ENCODE measurements around the gene SRC. TPM values are rescaled to one million over a fixed set of nuclear protein-coding genes. Genes with fewer than 3 reads are reported as not detected.

SRC gene
- total RNA-seq, 1 donor from 2014 or later, result 6.7 TPM

DNA sequence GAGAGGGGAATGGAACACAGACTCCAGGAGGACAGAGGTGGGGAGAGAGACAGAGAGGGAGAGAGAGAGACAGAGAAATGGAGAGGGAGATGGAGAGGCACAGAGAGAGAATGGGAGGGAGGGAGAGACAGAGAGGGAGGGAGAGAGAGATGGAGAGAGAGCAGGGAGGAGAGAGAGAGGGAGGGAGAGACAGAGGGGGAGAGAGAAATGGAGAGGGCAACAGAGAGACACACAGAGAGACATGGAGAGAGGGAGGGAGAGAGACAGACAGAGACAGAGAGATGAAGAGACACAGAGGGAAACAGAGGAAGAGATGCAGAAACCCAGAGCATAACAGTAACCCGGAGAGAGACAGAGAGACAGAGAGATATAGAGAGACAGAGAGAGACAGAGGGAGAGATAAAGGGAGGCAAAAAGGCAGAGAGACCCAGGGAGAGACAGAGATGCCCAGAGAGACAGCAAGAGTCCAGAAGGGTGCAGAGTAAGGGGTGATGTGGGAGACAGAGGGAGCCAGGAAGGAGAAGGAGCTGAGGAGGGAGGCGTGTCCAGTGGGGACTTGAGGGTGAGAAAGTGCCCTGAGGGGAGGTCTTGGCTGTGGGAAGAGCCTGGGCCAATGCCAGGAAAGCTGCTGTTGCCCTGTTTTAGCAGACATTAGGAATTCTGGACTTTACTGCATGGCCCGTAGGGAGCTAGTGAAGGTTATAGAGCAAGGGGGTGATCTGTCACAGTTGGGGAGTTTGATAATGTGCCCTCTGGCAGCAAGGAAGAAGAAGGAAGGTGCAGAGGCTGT is 78.3 kb downstream of the SRC start:
- DNase-seq (no peak), ATAC-seq (ENCODE audit: poor library complexity) (no peak)
- intact Hi-C loops (cut with DNase I), result no loop called here

DNA sequence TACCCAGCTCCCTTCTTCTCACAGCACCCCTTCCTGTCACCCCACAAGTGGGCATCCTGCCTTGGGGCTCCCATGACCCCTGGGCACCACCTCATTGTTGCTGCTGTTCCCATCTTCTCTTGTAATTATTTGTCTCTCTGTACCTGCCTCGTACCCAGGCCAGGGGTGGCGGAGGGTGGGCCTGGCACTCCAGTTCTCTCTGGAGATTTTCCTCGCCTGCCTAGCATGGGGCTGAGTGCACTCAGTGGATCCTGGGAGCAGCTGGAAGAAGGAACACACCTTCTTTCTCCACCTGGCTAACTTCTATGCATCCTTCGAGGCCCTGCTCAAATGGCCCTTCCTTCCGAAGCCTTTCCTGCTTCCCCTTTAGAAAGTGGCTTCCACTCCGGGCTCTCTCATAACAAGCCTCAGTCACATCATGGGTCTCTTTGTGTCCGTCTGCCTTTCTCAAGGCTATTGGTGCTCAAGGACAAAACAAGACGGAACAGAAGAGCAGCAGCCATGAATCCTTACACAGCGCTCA is 79.2 kb downstream of the SRC start:
- intact Hi-C loops (cut with DNase I), result no loop called here
- ATAC-seq (ENCODE audit: poor library complexity) (no peak), DNase-seq (no peak)

GRCh38 chr20:37426106-37426505 is 80.2 kb downstream of the SRC start:
- no peak for DNase-seq
- ATAC-seq (ENCODE audit: poor library complexity), result no peak
- intact Hi-C loops (cut with DNase I), result no loop called here

- no peak for ATAC-seq (ENCODE audit: poor library complexity)
- intact Hi-C loops (cut with DNase I), result no loop called here
- no peak for DNase-seq
Measured at GRCh38 chr20:37426978-37427377, 81.0 kb downstream of the SRC start.

DNA sequence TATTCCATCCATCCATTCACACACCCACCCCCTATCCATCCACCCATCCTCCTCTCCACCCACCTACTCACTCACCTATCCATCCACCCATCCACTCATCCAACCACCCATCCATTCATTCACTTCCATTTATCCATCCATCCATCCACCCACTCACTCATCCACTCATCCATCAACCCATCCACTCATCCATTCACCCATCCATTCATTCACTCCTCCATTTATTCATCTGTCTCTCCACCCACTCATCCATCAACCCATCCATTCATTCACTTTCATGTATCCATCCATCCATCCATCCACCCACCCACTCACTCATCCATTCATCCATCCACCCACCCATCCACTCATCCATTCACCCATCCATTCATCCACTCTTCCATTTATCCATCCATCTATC is 84.1 kb downstream of the SRC start:
- no peak for ATAC-seq (ENCODE audit: poor library complexity)
- intact Hi-C loops (cut with DNase I), result no loop called here
- no peak for DNase-seq

DNA sequence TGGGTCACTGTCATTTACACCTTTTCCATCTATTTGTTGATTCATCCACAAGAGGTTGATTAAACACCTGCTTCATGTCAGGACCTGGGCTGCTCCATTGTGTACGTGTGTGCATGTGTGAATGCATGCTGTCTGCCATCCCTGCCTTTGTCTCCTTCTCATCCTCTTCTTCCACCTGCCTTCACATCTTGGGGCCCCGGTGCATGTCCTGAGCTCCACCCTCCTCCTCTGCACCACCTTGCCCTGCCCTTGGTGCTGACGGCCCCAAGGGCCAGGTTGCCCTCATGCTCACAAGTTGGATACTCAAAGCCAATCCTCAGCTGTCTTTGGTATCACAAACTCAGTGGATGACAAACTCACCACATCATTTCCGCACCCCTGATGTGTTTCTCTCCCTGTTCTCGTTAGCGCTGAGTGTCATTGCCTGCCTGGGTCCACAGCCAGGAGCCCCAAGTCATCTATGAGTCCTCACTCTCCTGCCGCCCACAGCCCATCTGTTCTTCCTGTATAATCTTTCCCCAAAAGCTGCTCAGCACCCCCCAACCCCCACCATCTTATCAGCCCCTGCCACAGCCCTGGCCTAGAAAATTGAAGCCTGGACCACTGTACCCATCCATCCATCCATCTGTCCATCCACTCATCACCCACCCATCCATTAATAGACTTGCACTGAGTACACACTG is 85.0 kb downstream of the SRC start:
- intact Hi-C loops (cut with DNase I), result no loop called here
- no peak for DNase-seq
- no peak for ATAC-seq (ENCODE audit: poor library complexity)

- ATAC-seq (ENCODE audit: poor library complexity) (no peak), DNase-seq (no peak)
- intact Hi-C loops (cut with DNase I), result no loop called here
Measured at GRCh38 chr20:37431786-37432185, 85.8 kb downstream of the SRC start.

DNA sequence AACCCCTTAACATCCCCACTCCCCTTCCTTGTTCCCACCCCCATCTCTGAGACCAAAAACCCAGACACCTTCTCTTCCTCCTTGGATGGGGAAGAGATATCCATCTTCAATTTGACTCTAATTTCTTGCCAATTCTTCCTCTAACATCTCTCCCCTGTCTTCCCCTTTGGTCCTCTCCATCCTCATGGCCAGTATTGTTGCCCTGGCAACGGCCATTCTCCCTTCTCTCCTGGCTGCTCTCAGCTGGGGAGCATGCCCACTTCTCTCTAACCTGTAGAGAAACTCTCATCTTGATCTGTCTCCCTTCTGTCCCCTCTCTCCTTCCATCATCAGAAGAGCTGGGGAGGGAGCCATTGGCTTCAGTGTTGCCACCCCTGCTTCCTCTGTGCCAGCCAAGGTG is 86.7 kb downstream of the SRC start:
- DNase-seq, result no peak
- intact Hi-C loops (cut with DNase I), result no loop called here
- no peak for ATAC-seq (ENCODE audit: poor library complexity)

DNA sequence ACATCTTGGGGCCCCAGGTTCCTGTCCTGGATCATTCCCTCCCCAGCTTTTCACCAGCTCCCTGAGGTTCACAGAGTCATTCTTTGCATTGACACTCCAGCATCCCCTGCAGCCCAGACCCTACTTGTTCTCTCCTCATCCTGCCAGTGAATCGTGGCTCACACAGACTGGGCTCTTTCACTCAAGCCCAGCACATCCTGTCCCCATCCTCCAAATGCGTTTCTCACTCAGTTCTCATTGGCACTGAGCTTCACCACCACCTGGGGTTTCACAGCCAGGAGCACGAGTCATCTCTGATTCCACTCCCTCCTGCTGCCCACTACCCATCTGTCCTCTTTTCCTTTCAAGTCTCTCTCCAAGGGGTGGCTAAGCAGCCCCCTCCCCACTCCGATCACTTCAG is 89.7 kb downstream of the SRC start:
- DNase-seq, result no peak
- ATAC-seq (ENCODE audit: poor library complexity), result no peak
- intact Hi-C loops (cut with DNase I), result no loop called here

- ATAC-seq (ENCODE audit: poor library complexity) (no peak), DNase-seq (no peak)
- intact Hi-C loops (cut with DNase I), result no loop called here
Measured at GRCh38 chr20:37436527-37437186, 90.7 kb downstream of the SRC start.

GRCh38 chr20:37437676-37438075 is 91.7 kb downstream of the SRC start:
- DNase-seq (no peak), ATAC-seq (ENCODE audit: poor library complexity) (no peak)
- intact Hi-C loops (cut with DNase I), result no loop called here

DNA sequence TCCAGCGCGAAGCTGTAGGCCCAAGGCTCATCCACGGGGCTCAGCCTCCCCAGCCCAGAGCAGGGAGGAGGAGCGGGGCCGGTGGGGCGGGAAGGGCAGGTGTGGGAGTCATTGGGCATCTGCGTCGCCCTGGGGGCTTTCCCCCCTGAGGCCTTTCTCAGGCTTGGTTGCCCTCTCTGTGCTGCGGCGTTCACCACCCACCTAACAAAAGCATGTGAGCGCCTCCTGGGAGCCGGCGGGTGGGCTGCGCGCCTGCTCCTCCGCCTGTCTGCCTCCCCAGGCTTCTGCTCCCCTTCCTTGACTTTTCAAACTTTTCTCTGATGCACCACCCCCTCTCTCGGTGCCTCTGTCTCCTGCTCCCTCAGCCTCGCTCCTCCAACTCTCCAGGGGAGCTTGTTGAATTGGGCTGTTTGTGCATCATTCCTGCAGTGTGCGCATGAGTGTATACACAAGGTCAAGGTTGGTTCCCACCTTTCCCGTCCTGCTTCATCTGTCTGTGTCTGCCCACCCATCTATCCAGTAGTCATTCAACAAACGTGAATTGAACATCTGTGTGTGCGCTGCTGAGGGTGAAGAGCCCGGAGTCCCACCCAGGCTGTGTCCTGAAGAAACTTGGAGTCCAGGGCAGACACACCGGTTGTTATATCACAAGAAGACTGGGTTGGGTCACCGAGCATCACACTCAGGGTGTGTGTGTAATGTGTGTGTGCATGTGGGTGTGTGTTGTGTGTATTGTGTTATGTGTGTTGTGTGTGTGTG is 92.7 kb downstream of the SRC start:
- ATAC-seq (ENCODE audit: poor library complexity) (no peak), DNase-seq (no peak)
- intact Hi-C loops (cut with DNase I), result no loop called here

DNA sequence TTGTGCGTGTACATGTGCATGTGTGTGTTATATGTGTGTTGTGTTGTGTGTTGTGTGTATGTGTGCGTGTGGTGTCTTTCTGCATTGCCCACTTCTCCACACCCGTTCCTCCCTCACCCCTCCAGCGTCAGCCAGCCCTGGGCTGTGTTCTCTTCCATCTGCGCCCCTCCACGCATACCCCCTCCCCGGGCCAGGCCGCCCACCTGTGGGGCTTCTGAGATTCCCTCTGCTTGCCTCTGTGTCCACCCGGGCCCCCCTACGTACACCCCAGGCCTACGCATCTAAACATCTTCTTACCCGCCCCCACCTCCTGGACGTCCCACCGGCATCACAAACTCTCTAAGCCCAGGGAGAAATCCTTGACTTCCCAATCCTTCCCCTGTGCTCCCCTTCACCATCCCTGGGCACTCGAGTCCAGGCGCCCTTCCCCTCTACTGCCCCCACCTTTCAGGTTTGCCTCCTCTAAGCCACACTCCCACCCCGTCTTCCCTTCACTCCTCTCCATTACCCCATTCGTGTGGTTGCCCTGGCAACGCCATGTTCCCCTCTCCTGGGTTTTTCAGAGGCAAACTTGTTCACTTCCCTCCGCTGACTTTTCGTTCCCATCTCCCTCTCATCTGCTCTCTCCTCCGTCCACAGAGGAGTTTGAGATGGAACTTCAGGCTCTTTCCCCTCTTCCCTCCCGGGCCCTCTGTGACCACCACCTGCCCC is 93.4 kb downstream of the SRC start:
- no peak for DNase-seq

DNA sequence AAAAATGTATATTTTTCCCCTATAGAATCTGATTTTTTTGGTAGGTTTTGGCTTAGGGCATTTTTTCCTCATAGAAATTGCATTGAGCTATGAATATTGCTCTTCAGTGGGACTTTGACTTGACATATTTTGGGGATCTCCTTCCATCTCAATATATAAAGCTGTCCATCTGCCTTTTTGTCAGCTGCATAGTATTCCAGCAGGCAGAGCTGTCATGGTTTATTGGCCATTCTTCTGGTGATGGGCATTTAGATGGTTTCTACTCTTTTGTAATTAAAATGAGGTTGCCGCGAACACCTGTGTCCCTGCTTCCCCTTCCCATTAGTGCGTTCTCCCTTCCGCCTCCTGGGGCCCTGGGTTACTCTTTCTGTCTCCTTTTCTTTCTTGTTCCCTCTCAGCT is 95.1 kb downstream of the SRC start:
- ATAC-seq (ENCODE audit: poor library complexity), result no peak
- intact Hi-C loops (cut with DNase I), result no loop called here
- no peak for DNase-seq

More for the DNA sequence above, 93.4 kb downstream of the SRC start:
- intact Hi-C loops (cut with DNase I), result no loop called here
- ATAC-seq (ENCODE audit: poor library complexity), result no peak

DNA sequence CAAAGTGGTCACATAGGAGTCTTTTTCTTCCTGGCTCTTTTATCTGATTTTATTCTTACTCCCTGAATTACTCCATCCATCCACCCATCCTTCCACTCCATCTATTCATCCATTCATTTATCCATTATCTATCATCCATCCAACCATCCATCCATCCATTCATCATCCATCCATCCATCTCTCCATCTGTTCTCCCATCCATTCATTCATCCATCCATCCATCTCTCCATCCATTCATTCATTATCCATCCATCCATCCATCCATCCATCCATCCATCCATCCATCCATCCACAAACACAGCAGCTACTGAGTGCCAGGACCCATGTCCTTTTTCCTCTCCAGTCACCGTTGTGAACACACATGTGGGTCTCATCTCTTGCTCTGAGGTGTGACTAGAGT is 96.6 kb downstream of the SRC start:
- ATAC-seq (ENCODE audit: poor library complexity), result no peak
- no peak for DNase-seq

GRCh38 chr20:37442986-37443385 is 97.0 kb downstream of the SRC start:
- intact Hi-C loops (cut with DNase I), result no loop called here
- DNase-seq, result no peak
- ATAC-seq (ENCODE audit: poor library complexity), result no peak

More for the DNA sequence above, 96.6 kb downstream of the SRC start:
- intact Hi-C loops (cut with DNase I), result no loop called here

DNA sequence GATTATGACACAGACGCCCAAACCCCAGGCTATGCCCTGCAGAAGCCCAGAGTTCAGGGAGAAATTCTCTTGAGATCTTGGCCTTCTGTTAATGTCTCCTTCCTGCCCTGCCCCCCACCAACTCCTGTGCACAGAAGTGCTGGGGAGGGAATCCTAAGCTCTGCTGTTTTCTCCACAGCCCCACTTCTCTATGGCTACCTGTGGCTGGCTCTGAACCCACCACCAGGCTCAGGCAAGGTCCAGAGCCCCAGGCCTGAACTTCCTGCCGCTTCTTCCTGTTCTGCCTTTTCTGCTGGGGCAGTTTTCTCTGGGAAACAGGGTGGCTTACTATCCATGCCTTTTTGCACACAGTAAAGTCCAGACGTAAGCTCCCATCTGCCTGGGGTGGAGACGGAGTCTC is 97.7 kb downstream of the SRC start:
- intact Hi-C loops (cut with DNase I), result no loop called here
- DNase-seq, result no peak
- ATAC-seq (ENCODE audit: poor library complexity), result no peak

DNA sequence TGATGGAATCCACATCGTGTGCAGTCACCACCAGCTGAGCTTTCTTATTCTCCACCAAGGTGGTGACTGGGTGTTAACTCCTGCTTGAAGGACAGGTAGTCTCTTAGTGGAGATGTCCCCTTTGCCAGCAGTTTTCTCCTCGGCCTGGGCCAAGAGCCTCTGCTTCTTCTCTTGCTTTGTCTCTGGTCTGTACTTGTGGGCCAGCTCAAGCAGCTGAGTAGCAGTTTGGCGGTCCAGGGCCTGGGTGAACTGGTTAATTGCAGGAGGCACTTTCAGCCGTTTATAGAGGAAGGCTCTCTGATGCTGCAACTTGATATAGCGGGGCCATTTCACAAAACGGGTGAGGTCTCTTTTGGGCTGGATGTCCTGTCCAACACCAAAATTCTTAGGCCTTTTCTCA is 99.1 kb downstream of the SRC start:
- no peak for ATAC-seq (ENCODE audit: poor library complexity)
- intact Hi-C loops (cut with DNase I), result no loop called here
- DNase-seq, result no peak
